C4-2B (cell line): ENCODE measurements around the gene RUNDC3A.

Experiments used
- ZFX ChIP-seq: fragments of 450-650 bp; IDR thresholded peaks from 2 replicates; pipeline ENCODE4 v1.6.1; 2017
- TF ChIP-seq, protein P1 (sequence below): fragments of 450-650 bp; conservative IDR thresholded peaks from 2 replicates; pipeline ENCODE4 v1.5.1; 2017; ENCODE audit warnings: mild to moderate bottlenecking

DNA sequence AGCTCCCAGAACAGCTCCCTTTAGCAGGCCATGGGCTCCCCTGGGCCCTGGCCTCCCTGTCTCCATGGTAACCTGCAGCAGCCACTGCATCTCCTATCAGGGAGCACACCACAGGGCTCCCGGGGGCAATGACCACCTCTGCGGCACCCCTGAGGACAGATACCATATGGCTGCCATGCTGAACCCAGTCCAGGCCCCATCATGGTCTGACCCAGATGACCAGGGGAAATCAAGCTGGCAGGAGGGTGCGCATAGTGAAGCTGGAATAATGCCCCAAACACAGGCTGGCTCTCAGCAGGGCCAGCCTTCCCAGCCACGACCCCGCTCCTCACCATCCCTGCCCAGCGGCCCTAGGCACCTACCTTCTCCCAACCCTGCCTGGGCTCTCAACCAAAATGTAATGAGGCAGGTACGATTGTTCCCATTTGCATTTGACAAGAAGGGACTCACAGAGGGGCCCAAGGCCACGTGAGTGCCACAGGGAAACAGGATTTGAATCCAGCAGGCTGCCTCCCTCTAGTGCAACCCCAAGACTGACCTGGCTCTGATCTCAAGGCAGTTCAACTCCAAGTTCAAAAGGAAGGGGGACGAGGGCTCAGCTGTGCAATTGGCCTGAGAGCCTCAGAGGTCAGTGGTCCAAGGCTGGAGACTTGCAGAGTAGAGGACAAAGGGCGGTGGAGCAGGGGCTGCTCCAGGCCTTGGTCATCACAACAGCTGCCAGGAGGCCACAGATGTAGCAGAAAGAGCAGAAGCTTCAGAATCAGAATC, 2.4 kb downstream of the RUNDC3A start:
- TF ChIP-seq, protein P1, sequence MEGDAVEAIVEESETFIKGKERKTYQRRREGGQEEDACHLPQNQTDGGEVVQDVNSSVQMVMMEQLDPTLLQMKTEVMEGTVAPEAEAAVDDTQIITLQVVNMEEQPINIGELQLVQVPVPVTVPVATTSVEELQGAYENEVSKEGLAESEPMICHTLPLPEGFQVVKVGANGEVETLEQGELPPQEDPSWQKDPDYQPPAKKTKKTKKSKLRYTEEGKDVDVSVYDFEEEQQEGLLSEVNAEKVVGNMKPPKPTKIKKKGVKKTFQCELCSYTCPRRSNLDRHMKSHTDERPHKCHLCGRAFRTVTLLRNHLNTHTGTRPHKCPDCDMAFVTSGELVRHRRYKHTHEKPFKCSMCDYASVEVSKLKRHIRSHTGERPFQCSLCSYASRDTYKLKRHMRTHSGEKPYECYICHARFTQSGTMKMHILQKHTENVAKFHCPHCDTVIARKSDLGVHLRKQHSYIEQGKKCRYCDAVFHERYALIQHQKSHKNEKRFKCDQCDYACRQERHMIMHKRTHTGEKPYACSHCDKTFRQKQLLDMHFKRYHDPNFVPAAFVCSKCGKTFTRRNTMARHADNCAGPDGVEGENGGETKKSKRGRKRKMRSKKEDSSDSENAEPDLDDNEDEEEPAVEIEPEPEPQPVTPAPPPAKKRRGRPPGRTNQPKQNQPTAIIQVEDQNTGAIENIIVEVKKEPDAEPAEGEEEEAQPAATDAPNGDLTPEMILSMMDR: no peak
- TF ChIP-seq ZFX: no peak
